Activated T-helper 1 cell treated with anti-CD3 and anti-CD28 coated beads, Interleukin-2, amount 50 U/mL, for 16 hours (primary cell): Measurements from ENCODE around the gene DFFB.
A peak's percentile ranks its signal among the peaks of the same experiment; 100 is the strongest.
"Not testable (repeated sequence)": the region's sequence is repeated elsewhere in the genome, so short reads cannot be mapped to it uniquely, and the experiment has no call there.

Experiments used
- DNase-seq, 2 donors: peaks; one replicate each; pipeline ENCODE4 v3.0.0-alpha.2; 2020; ENCODE audit warnings: low read depth in 1 of 2, low spot score in 1 of 2

DFFB gene

GRCh38 chr1:3907621-3908165 lies 50.4 kb downstream of the DFFB start:
- no peak for DNase-seq

DNA sequence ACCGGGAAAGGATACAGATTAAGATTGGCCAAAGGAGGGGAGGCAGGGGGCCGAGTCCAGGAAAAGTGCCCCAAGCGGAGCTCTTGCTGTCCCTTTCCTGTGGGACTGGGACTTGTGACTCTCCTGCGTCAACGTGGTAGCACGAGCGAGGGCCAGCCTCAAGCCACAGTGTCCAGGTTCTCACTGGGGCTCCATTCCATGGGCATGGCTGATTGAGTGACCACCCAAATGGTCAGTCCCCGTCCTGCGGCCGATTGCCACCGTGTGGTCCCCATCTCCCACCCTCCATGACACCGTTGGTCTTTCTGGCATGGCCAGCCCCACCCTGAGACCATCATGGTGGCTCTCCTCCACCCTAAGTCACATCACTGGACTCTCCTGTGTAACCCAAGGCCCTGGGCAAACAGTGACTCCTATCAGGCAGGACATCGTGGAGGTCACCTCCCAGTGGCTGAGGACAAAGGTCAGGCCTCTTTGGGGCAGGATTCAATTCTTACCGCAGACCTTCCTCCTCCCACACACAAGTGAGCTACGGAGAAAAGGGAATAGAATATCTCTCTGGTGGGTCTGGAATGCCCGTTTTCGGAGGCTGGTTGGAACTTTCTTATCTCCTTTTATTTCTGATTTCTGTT lies 51.7 kb downstream of the DFFB start:
- DNase-seq: no peak

GRCh38 chr1:3909615-3910014 lies 52.3 kb downstream of the DFFB start:
- DNase-seq: no peak

DNA sequence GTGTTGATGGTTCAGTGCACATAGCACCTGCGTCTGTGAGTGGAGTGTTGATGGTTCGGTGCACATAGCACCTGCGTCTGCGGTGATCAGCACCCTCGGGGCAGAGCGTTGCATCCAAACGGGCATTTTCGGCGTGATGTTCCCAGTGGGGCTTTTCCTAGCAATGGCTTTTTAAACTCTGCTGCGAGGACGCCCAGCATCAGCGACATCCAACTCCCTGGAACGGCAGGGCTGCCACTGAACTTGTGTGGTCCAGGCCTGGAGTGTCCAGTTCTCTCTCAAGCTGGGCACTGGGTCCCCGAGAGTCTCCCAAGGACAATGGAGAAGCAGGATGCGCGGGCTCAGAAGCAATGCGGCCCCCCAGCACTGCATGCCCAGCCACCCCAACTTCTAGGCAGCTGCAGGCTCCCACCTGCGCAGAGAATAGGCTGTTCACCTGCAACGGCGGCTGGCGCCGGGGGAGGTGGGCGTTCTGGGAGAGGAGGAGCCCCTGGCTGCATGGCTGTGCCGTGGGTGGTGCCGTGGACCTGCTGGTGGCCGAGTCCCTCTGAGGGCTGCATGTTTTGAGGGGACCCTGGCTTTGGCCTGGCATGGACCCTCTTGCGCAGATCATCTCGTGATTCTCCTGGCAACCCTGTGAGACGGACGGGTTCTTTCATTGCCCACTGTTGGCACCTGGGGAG lies 52.9 kb downstream of the DFFB start:
- no peak for DNase-seq

DNA sequence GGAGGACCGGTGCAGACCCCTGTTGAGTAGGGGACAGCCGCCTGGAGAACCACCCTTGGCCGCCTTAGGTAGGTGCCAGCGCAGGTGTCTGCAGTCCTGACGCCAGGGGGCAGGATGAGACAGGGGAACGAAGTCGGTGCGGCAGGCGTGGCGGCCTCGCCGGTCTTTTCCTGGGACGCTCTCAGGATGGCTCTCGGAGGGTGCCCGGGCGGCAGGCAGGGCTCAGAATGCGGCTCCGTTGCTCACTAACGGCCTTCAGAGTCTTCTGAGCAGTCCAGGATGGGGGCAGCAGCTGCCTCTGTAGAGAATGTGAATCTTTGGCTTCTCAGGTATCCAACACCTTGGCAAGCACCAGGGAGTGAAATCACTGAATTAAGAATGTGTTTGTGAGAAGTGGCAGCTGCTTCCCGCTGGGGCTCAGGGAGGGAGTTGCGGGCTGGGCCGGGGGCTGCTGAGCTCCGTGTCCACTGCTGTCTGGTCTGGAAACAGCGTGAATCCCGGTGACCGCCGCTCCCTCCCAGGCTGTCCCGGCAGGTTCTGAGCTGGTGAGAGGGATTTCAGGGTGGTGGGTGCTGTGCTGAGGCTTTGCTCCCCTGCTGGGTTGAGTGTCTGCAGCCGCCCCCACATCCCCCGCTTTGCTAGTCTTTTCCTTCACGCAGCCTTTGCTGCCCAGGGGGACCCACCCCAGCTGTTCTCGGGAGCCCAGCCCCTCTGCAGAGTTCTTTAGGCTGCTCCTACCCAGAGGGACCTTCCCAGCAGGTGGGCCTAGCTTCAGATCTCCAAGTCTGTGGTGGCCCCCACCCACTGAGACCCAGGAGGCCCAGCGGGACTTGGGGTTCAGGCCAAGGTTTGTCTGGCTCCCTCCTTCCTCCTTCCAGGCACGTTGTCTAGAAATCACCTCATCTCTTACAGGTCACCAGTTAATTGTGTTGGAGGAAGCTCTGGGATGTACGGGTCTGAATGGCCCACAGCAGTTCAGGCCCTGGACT lies 53.9 kb downstream of the DFFB start:
- DNase-seq: peak; percentile 61

DNA sequence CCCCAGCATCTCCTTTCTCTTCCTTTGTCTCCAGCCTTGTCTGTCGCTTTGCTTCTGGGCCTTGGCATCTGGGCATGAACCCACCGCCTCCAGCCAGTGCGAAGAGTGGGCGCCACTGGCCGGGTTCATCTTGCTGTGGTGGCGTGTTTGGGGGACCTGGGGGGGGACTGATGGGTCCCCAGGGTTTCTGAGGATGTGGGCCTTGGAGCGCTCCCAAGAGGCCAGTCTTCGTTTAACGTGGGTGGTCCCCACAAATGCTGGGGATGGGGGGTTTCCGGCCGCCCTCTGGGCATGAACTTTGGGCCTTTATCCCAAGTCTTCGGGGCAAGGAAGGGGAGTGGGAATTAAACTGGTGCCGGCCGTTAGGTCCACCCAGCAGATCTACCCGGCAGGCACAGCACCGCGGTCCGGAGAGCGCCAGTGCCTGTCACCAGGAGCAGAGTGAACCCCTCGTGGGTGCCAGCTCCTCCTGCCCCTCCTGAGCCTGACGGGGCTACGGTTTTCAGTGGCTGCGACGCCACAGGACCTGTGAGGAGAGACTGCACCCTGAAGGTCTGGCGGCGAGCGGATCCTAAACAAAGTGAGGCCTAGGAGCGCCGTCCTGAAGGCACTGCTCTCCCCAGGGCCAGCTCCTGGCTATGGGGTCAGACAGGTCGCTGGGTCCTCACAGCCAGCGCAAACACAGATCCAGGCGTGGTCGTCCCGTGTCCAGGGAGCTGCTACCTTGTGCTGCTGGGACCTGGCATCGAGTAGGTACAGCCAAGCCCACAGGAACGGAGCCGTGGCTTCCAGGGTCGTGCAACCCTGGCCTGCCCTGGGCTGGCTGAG lies 54.9 kb downstream of the DFFB start:
- DNase-seq: no peak

- no peak for DNase-seq
Observed at GRCh38 chr1:3912809-3913685, 55.8 kb downstream of the DFFB start.

DNA sequence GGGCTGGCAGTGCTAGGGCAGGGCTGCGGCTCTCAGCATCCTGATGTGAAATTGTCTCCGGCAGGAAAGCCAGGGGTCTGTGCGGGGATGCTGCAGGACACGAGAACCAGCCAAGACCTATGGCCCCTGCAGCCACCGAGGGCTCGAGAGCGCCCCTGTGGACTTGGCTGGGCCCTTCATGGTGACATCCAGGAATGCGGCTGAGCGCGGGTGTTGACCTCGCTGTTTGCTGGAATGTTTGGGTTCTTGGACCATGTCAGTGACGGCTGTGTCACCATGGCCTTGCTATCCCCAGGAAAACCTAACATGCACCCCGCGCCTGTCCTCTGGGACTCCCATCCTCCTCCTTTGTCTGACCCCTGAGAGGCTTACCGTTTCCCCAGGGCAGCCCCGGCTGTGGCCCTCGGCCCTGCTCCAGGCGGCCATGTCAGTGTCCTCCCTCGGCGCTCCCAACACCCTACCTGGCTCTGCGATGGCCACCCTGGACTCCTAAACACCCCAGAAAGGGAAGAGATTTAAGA lies 57.1 kb downstream of the DFFB start:
- DNase-seq: no peak

DNA sequence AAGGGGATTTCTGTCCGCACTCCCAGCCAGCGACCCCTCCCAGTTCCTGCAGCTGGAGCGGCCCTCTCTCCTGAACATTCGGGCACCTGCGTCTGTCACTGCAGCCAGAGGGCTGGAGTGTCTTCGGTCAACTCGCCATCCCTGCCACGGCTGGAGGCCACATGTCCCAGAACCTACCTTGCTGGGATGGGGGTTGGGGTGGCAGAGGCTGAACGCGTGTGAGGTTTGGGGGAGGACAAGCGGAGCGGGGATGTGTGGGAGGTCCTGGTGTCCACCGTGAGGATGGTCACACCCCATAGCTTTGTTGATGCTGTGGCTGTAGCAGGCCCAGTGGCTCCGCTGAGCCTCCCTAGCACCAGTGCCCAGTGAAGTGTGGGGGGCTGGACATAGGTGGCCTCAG lies 57.6 kb downstream of the DFFB start:
- DNase-seq: no peak

DNA sequence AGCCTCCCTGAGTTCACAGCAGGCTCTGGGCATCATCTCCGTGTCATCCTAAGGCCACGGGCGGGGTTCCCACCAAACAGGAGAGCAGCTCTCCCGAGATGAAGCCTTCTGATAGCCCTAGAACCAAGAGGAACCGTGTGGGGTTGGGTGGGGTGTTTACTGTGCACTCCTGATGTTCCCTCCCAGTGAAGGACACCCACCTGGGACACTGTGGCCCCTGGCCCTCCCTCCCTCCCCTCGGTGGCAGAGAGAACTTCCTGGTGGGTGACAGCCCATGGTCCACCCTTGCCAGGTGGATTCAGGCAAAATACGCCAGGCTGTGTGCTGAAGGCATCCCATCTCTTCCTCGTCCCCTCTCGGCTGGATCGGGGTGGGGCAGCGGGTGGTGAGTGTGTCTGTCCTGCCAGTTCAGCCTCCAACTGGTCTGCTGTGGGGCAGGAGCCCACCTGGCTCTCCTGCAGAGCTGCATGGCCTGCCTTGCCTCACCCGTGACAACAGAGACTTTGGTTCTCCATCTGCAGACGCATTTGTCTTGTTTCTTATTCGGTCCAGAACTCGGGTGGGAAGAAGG lies 58.4 kb downstream of the DFFB start:
- DNase-seq: no peak

- no peak for DNase-seq
Observed at GRCh38 chr1:3917761-3918160, 60.5 kb downstream of the DFFB start.

DNA sequence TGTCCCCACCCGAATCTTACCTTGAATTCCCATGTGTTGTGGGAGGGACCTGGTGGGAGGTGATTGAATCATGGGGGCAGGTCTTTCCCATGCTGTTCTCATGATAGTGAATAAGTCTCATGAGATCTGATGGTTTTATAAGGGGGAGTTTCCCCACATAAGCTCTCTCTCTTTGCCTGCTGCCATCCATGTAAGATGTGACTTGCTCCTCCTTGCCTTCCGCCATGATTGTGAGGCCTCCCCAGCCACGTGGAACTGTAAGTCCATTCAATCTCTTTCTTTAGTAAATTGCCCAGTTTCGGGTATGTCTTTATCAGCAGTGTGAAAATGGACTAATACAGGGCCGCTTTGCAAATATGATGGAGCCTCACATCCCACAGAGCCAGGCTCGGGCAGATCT lies 61.1 kb downstream of the DFFB start:
- not testable (repeated sequence) for DNase-seq

GRCh38 chr1:3918966-3919611 lies 61.8 kb downstream of the DFFB start:
- no peak for DNase-seq

DNA sequence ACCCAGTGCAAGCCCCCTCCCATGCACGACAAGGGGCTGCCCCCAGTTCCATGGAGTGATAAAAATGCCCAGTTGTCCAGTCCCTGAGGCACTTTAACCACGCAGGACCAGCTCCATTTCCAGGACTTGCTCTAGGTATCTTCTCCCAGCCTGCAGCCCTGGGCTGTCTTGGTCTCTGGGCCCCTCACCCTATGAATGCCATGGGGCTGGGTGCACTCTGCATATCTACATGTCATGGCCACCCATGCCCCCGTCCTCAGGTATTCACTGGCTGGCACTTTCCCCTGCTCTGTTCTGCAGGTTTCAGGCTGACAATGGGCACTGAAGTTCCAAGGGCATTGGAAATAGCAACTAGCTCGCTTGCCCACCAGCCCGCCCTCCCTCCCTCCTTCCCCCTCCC lies 62.4 kb downstream of the DFFB start:
- no peak for DNase-seq

GRCh38 chr1:3921765-3922164 lies 64.5 kb downstream of the DFFB start:
- no peak for DNase-seq

DNA sequence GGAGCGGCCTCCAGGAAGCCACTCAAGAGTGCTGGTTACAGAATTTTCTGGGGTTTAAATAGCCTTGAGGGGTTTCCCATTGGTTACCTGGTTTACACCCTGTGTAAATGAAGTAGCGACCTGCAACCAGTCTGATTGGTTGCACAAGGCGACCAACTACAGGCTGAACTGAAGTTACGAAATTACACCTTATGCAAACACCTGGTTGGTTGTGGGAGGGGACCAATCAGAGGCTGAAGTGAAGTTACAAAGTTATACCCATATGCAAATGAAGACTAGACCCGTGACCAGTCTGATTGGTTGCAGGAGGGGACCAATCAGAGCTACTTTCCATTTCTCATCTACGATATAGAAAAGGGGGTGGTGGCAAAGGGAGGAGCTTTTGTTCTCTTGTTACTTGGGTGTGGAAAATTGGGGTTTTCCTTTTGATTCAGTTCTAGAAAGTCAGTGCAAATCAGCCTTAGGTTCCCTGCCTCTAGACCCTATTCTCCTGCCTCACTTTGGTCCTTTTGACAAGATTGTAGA lies 65.0 kb downstream of the DFFB start:
- DNase-seq: no peak

DNA sequence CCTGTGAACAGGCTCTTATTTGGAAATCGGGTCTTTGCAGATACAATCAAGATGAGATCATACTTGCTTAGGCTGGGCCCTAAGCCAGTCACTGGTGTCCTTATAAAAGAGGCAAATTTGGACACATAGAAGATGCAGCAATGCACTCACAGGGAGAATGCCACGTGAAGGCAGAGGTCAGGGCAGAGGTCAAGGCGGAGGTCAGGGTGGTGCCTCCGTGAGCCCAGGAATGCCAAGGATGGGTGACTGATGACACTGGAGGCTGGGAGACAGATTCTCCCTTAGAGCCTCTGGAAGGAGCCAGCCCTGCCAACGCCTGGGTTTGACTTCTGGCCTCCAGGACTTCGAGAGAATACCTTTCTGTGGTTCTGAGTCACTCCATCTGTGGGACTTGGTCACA lies 65.6 kb downstream of the DFFB start:
- no peak for DNase-seq

GRCh38 chr1:3923378-3924185 lies 66.3 kb downstream of the DFFB start:
- DNase-seq: no peak
